GM21619 (cell line): ENCODE data around the gene IRF2BPL.
A peak's percentile ranks its signal among the peaks of the same experiment; 100 is the strongest.

Experiments used
- ATAC-seq: cut with Tn5 transposase; IDR thresholded peaks from one replicate; pipeline ENCODE4 v1.9.1; 2021; ENCODE audit not compliant: unreplicated experiment

The IRF2BPL gene

GRCh38 chr14:77028384-77029231 lies at the start of gene IRF2BPL:
Gene IRF2BPL, minus strand, starts transcription at chr14:77028708. Its CDS starts 916 bp downstream, at chr14:77027792.
- ATAC-seq: peak; percentile 62

GRCh38 chr14:77077040-77077439 lies 48.5 kb upstream of the IRF2BPL start:
- ATAC-seq: no peak

- ATAC-seq: no peak
These were observed 47.7 kb upstream of the IRF2BPL start for GRCh38 chr14:77076113-77076631.

- ATAC-seq: no peak
These were observed 46.5 kb upstream of the IRF2BPL start for GRCh38 chr14:77074969-77075368.

- ATAC-seq: no peak
These were observed 43.5 kb upstream of the IRF2BPL start for GRCh38 chr14:77071938-77072388.

- ATAC-seq: no peak
These were observed 41.0 kb upstream of the IRF2BPL start for GRCh38 chr14:77069551-77069950.

- ATAC-seq: no peak
These were observed 40.2 kb upstream of the IRF2BPL start for GRCh38 chr14:77068517-77069200.

- no peak for ATAC-seq
These were observed 39.4 kb upstream of the IRF2BPL start for GRCh38 chr14:77067632-77068516.

GRCh38 chr14:77066578-77067172 lies 38.2 kb upstream of the IRF2BPL start:
- no peak for ATAC-seq

- ATAC-seq: no peak
These were observed 37.5 kb upstream of the IRF2BPL start for GRCh38 chr14:77065851-77066577.

- no peak for ATAC-seq
These were observed 36.1 kb upstream of the IRF2BPL start for GRCh38 chr14:77064521-77065178.

- ATAC-seq: no peak
These were observed 35.2 kb upstream of the IRF2BPL start for GRCh38 chr14:77063571-77064171.

GRCh38 chr14:77062261-77062660 lies 33.8 kb upstream of the IRF2BPL start:
- no peak for ATAC-seq

GRCh38 chr14:77061630-77062257 lies 33.2 kb upstream of the IRF2BPL start:
- no peak for ATAC-seq

- ATAC-seq: no peak
These were observed 30.9 kb upstream of the IRF2BPL start for GRCh38 chr14:77059276-77059915.

- no peak for ATAC-seq
These were observed 30.3 kb upstream of the IRF2BPL start for GRCh38 chr14:77058785-77059184.

- ATAC-seq: no peak
These were observed 29.6 kb upstream of the IRF2BPL start for GRCh38 chr14:77058117-77058516.

GRCh38 chr14:77055981-77056380 lies 27.5 kb upstream of the IRF2BPL start:
- ATAC-seq: no peak
